ENCODE measurements around the gene ZNF786. TPM values are rescaled to one million over a fixed set of nuclear protein-coding genes. Genes with fewer than 3 reads are reported as not detected.
"Not testable (repeated sequence)": the region's sequence is repeated elsewhere in the genome, so short reads cannot be mapped to it uniquely, and the experiment has no call there.

Gene ZNF786, protein sequence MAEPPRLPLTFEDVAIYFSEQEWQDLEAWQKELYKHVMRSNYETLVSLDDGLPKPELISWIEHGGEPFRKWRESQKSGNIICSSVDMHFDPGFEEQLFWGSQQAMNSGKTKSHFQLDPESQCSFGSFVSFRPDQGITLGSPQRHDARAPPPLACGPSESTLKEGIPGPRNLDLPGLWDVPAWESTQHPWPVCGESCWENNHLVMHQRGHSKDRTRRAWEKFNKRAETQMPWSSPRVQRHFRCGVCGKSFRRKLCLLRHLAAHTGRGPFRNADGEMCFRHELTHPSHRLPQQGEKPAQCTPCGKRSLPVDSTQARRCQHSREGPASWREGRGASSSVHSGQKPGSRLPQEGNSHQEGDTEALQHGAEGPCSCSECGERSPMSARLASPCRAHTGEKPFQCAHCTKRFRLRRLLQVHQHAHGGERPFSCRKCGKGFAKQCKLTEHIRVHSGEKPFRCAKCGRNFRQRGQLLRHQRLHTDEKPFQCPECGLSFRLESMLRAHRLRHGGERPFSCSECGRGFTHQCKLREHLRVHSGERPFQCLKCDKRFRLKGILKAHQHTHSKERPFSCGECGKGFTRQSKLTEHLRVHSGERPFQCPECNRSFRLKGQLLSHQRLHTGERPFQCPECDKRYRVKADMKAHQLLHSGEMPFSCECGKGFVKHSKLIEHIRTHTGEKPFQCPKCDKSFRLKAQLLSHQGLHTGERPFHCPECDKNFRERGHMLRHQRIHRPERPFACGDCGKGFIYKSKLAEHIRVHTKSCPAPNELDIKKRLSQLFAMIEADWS
- total RNA-seq: 6.6 and 9.2 TPM in 2 replicates

DNA sequence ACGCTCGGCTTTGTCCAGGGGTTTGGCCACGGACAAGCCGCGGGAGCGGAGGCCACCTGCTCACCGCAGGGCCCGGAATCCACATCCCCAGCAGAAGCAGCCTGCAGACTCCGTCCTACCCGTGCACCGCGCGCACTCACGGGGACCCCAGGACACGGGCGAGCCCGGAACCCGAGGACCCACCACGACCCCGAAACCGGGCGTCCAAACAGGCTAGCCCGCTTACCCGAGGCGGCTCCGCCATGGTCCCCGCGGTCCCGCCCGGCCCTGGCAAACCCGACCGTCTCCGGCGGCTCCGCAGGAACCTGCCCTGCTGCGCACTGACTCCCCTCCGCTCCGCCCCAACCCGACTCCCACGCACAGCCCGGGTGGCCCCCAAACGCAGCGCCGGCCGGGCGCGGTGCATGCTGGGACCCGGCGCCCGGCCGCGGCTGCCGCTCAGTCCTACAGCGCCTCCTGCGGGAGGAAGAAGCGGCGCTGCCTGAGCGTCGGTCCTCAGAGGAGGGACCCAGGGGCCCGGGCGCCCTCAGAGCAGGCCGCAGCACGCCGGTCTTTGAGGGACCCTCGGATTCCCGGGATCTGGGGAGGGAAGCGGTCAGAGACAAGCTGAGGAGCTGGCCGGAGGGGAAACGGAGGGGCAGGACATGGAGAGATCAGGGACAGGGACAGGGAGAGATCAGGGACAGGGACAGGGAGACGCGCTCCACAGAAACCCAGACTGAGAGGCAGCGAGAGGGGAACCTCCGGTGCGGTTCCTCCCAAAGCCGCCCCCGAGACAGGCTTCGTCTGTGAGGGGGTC is at the start of gene ZNF786:
Gene ZNF786 (minus strand): TSS at position 322 of the 799 bp plus-strand sequence. CDS start 78 bp downstream, at position 244.
- DNase-seq (ENCODE audit: low read depth, low spot score): peak; percentile 60

DNA sequence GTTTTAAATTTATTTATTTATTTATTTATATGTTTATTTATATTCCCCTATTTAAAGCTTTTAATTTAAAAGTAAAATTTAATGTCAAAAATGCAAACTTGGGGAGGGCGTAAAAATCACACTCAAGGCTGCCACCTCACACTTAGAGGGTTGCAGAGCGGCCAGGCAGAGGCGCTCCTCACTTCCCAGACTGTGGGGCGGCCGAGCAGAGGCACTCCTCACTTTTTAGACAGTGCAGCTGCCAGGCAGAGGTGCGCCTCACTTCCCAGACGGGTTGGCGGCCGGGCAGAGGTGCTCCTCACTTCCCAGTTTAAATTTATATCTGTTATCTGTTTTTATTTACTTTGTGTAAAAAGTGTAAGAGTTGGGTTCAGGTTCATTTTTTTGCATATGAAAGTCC is 45.6 kb upstream of the ZNF786 start:
- DNase-seq (ENCODE audit: low read depth, low spot score): no peak

DNA sequence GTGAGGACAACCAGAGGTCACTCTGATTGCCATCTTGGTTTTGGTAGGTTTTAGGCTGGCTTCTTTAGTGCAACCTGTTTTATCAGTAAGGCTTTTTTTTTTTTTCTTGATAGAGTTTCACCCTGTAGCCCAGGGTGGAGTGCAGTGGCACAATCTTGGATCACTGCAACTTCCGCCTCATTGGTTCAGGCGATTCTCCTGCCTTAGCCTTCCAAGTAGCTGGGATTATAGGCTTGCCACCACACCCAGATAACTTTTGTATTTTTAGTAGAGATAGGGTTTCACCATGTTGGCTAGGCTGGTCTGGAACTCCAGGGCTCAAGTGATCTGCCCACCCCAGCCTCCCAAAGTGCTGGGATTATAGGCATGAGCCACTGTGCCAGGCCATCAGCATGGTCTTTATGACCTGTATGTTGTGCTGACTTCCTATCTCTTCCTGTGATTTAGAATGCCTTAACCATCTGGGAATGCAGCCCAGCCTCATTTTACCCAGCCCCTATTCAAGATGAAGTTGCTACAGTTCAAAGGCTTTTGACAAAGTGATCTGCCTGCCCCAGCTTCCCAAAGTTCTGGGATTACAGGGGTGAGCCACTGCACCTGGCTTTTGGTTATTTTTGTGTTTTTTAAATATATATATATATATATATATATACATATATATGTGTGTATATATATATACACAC is 42.7 kb upstream of the ZNF786 start:
- DNase-seq (ENCODE audit: low read depth, low spot score): no peak

DNA sequence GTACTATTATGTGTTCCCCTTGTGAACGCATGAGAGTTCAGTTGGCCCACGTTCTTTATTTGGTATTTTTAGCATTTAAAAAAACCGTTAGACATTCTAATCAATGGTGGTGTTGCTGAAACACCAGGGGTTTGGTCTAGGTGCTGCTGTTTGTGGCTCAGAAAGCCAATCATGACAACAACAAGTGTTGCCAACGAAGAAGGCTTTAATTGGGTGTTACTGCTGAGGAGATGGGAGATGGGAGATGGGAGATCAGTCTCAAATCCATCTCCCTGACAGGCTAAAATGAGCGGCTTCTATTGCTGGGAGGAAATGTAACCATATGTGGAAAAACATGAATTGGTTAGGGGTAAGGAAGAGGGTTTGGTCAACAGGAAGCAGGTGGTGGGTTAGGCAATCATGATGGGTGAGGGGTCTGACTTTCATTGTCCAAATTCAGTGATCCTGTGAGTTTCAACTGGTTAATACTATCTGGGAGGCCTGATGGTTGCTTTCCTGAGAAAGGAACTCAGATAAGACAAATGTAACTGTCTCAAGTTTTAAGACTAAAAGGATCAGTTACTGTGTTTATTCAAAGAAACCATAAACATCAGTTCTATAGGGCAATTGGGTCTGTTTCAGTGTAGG is 40.2 kb upstream of the ZNF786 start:
- no peak for DNase-seq (ENCODE audit: low read depth, low spot score)

DNA sequence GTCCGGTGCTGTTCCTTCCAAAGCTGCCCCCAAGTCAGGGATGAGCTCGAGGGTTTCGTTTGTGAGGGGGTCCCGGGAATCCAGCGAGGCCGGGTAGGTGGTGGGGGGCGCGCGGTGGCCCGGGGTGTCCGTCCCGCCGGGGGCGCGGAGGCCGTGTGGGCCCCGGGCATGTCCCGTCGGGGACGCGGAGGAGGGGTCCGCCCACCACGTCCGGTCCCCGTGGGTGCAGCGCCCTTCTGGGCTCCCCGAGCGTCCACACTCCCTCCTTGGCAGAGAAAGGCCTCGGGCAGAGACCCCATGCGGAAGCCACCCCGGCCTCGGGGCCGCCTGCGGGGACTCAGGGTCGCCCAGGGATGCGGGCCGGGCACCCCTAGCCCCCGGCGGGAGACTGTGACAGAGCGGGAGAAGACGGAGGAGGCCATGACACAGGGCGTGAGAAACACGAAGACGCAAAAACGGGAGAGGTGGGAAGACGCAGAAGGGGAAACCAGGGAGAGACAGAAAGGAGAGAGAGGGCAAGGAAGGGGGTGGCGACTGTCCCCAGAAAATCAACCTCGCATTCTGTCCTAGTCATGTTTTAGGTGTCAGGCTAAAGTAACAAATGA is 36.2 kb upstream of the ZNF786 start:
- DNase-seq (ENCODE audit: low read depth, low spot score): no peak

DNA sequence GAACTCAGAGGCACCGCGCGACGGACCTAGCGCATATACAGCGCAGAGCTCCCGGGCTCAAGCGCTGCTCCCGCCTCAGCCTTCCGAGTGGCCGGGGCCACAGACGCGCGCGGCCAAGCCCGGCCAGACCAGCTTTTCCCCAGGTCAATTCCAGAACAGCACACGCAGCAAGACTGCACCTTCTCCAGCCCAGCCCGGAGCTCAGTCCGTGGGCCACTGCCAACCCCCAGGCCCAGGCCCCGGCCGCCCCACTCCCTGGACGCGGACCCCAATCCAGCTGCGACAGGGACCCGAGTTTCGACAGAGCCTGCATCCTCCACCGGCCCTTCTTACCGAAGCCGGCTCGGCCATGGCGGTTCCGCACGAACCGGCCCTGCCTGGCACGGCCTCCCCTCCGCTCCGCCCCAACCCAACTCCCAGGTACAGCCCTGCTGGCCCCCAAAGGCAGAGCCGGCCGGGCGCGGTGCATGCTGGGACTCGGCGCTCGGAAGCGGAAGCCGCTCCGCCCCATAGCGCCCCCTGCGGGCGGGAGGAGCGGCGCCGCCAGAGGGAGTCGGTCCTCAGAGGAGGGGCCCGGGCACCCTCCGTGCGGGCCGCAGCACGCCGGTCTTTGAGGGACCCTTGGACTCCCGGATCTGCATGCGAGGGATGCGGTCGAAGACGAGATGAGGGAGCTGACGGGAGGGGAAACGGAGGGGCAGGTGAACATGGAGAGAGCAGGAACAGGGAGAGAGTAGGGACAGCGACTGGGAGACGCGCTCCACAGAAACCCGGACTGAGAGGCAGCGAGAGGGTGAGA is 35.5 kb upstream of the ZNF786 start, which contains the start of gene ZNF425:
Gene ZNF425 (minus strand): TSS at position 462 of the 799 bp plus-strand sequence. CDS start 111 bp downstream, at position 351.
- DNase-seq (ENCODE audit: low read depth, low spot score): peak; percentile 54

DNA sequence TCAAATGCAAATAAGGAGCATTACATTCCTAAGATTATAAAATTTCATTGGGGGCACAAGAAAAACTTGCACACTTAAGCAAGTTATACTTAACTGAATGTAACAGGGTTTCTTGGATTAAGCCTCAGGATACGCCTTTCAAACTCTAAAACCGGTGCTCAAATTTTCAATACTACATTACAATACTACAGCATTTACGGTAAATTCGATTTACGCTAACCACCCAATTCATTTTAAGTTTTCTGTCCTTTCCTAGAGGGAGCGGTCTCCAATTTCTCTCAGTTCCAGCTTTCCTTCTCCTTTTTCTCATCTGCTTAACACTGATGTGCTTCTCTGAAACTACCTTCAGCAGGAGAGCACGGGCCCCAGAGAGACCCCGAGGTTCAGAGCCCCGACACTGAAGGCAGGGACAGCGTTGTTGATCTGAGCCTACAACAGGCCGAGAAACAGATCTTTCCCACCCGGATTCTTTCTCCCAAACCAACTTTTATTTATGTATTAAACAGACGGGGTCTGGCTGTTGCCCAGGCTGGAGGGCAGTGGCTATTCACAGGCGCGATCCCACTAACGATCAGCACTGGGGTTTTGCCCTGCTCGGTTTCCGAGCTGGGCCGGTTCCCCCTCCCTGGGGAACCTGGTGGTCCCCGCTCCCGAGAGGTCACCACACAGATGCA is 34.8 kb upstream of the ZNF786 start:
- no peak for DNase-seq (ENCODE audit: low read depth, low spot score)

DNA sequence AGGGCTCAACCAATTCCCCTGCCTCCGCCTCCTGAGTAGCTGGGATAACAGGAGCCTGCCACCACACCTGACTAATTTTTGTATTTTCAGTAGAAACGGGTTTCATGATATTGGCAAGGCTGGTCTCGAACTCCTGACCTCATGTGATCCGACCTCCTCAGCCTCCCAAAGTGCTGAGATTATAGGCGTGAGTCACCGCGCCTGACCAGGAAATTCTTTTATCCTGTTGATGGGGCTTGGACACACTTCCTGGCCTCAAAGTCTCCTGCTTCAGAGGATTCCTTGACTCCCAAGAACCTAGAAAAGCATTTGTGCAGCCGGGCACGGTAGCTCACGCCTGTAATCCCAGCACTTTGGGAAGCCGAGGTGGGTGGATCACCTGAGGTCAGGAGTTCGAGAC is 19.5 kb upstream of the ZNF786 start:
- no peak for DNase-seq (ENCODE audit: low read depth, low spot score)

DNA sequence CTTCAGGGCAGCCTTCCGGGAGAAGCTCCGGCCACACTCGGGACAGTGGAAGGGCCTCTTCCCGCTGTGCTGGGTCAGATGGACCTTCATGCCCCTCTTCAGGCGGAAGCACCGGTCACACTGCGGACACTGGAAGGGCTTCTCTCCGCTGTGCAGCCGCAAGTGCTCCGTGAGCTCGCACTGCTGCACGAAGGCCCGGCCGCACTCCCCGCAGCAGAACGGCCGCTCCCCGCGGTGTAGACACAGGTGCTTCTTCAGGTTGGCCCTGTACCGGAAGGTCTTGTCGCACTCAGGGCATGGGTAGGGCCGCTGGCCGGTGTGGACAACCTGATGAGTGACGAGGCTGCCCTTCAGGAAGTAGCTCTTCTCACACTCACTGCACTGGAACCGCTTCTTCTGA is 14.2 kb upstream of the ZNF786 start:
- DNase-seq (ENCODE audit: low read depth, low spot score): no peak

DNA sequence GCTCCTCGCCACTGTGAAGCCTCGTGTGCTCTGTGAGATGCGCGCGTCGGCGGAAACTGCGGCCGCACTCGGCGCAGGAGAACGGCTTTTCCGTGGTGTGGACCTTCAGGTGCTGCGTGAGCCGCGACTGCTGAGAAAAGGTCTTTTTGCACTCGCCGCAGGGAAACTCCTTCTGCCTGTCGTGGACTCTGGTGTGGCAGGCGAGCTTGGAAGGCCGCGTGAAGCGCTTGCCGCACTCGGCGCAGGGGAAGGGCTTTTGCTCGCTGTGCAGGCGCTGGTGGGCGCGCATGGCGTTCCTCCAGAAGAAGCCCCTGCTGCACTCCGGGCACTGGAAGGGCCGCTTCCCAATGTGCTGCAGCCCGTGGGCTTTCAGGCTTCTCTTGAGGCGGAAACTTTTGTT is 13.7 kb upstream of the ZNF786 start:
- no peak for DNase-seq (ENCODE audit: low read depth, low spot score)

DNA sequence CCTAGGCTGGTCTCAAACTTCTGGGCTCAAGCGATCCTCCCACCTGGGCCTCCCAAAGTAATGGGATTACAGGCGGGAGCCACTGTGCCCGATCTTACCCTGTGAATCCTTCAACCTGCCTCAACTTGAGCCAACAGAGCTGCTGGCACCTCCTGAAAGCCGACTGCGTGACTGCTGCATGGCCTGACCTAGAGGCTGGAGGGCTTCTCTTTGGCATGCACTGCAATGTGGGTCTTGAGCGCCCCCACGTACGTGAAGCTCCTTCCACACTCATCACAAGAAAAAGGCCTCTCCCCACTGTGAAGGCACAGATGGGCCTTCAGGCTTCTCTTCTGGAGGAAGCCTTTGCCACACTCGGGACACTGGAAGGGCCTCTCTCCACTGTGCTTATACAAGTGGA is 12.9 kb upstream of the ZNF786 start:
- DNase-seq (ENCODE audit: low read depth, low spot score): no peak

DNA sequence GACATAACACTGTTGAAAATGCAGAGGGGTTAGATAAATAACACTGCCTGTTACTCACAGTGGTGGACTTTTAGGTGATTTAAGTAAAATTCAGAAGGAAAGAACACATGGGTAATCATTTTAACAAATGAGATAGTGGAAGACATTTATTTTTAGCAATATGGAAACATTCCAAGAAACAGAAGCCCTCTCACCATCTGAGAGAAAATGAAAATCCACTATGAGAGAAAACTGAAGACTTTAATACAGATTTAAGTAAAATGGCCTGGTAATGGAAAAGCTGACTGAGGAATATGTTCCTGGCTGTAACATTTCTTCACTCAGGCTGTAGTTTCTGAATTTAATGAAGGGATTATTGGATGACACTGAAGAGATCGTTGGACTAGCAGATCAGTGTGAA is 12.1 kb upstream of the ZNF786 start:
- no peak for DNase-seq (ENCODE audit: low read depth, low spot score)

DNA sequence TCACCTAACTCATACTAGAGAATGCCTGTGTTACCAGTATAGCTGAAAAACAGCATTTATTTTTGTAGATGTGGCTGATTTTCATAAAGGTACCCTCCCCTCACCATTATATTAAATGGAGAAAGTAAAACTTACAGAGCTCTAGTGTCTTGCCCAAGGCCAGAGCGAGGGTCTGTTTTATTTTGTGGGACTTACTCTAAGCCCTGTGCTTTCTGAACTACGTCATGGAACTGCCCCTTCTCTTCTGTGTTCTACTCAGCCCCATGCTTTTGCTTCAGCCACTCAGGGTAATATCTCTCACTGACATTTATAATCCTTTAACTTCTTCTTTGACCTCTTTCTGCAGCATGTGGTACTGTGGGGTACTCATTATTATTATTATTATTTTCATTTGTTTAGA is 10.3 kb upstream of the ZNF786 start:
- no peak for DNase-seq (ENCODE audit: low read depth, low spot score)

DNA sequence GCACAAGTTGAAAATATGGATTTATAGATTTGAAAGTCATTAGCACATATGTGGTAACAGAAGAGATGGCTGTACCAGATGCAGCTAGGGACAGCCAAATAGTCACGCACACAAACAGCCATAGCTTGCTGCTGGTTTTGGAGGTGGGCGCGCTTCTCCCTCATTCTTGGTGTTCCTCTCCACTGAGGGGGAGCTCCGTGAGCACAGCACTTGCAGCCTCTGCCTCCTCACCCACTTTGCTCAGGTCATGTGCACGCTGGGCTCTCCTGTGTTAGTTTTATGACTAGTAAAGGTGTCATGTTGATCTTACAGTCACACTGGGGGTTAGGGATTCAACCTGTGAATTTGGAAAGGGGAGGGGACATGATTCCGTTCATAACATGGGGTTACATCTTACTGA is 8.5 kb upstream of the ZNF786 start:
- DNase-seq (ENCODE audit: low read depth, low spot score): no peak

DNA sequence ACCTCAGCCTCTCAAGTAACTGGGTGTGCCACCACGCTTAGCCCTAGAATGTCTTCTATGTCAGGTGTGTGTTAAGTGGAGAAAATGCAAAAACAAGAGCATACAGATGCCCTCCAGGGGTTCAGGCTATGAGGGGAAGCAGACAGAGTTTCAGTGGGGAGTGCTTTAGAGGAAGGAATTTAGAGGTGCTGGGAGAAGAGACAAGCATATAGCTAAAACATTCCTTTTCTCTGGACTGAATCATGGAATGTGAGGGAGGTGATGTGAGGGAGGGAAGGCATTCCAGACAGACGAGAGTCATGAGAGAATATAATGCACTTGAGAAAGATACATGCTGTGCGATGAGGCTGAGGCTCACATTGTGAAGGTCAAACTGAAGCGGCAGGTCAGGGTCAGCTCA is 6.6 kb upstream of the ZNF786 start:
- no peak for DNase-seq (ENCODE audit: low read depth, low spot score)

DNA sequence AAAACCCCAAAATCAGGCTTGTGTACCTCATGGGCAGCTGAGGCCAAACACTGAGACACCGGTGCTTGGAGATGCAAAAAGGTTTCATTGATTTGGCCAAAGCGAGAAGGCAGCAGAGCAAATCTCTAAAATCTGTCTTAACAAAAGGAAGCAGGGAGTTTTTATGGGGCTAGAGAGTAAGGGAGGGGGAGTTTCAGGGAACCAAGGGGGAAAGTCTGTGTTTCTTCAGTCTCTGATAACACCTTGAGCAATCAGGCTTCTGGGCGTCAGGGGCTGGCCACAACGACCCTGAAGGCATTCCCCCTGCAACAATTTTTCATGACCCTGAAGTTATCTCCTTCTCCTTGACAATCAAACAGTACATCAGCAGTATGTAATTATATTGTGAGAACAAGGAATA is 2.7 kb upstream of the ZNF786 start:
- no peak for DNase-seq (ENCODE audit: low read depth, low spot score)

DNA sequence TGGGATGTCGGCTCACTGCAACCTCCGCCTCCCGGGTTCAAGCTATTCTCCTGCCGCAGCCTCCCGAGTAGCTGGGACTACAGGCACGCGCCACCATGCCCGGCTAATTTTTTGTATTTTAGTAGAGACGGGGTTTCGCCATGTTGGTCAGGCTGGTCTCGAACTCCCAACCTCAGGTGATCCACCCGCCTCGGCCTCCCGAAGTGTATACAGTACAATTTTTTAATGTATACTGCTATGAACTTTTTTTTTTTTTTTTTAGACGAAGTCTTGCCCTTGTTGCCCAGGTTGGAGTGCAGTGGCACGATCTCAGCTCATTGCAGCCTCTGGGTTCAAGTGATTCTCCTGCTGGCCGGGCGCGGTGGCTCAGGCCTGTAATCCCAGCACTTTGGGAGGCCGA is 1.7 kb upstream of the ZNF786 start:
- DNase-seq (ENCODE audit: low read depth, low spot score): not testable (repeated sequence)

DNA sequence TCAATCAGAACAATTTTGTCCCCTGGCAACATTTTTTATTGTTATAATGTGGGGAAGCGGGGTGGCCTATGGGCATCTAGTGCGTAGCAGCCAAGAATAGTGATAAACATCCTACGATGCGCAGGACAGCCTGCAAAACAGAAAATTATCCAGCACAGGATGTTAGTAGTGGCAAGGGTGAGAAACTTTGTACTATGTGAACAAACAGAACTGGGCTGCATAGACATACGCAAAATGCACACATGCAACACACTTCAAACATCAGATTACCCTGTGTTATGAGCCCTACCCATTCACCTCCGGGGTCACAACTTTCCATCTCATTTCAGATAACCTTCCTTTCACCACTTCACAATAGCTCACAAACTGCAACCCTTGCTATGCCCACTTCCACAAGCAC is 3.1 kb downstream of the ZNF786 start:
- DNase-seq (ENCODE audit: low read depth, low spot score): no peak

DNA sequence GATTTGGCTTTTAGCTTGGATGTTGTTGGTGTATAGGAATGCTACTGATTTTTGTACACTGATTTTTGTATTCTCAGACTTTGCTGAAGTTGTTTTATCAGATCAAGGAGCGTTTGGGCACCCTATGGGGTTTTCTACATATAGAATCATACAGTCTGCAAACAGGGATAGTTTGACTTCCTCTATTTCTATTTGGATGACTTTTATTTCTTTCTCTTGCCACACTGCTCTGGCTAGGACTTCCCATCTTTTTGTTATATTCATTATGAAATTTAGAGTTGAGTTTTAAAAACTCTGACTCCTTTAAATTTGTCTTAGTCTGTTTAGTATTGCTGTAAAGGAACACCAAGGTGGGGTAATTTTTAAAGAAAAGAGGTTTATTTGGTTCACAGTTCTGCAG is 4.7 kb downstream of the ZNF786 start:
- no peak for DNase-seq (ENCODE audit: low read depth, low spot score)

All from pulmonary artery endothelial cell (primary cell).